SK-N-SH treated with all-trans-retinoic acid at 6 μM for 48 hours (cell line): ENCODE data around the gene ULK1.
A peak's percentile ranks its signal among the peaks of the same experiment; 100 is the strongest.

Source experiments
- ATAC-seq: fragments of 200-7000 bp; cut with Tn5 transposase; 3 replicates; pipeline ENCODE4 v1.9.1; 2020; ENCODE audit warnings: mild to moderate bottlenecking, moderate library complexity
- ARNTL ChIP-seq: fragments of 450-650 bp; formaldehyde crosslinking; IDR thresholded peaks from 2 replicates; pipeline ENCODE4 v1.5.0; 2020; ENCODE audit warnings: low read depth, mild to moderate bottlenecking, moderate library complexity, borderline replicate concordance
- BACH2 ChIP-seq: fragments of 250-450 bp; sonication (Bioruptor Pico); IDR thresholded peaks from 2 replicates; pipeline ENCODE4 v1.9.0; 2021; ENCODE audit warnings: mild to moderate bottlenecking, borderline replicate concordance
- CREB5 ChIP-seq: fragments of 250-450 bp; sonication (Bioruptor Pico); IDR thresholded peaks from 2 replicates; pipeline ENCODE4 v1.5.1; 2020; ENCODE audit warnings: low read depth, mild to moderate bottlenecking, moderate library complexity
- CSDC2 ChIP-seq: fragments of 250-450 bp; sonication (Bioruptor Pico); IDR thresholded peaks from 2 replicates; pipeline ENCODE4 v1.5.0; 2020; ENCODE audit warnings: mild to moderate bottlenecking, moderate library complexity
- CSRNP3 ChIP-seq: fragments of 250-450 bp; sonication (Bioruptor Pico); IDR thresholded peaks from 2 replicates; pipeline ENCODE4 v1.5.1; 2021; ENCODE audit warnings: mild to moderate bottlenecking, moderate library complexity
- ESRRG ChIP-seq: fragments of 250-450 bp; sonication (Bioruptor Pico); IDR thresholded peaks from 2 replicates; pipeline ENCODE4 v1.6.1; 2021; ENCODE audit warnings: mild to moderate bottlenecking
- GLIS3 ChIP-seq: fragments of 250-450 bp; sonication (Bioruptor Pico); IDR thresholded peaks from 2 replicates; pipeline ENCODE4 v1.5.0; 2020; ENCODE audit warnings: mild to moderate bottlenecking, moderate library complexity
- OSR1 ChIP-seq: fragments of 250-450 bp; sonication (Bioruptor Pico); IDR thresholded peaks from 2 replicates; pipeline ENCODE4 v1.8.0; 2022; ENCODE audit warnings: moderate library complexity, mild to moderate bottlenecking, inconsistent platforms
- PATZ1 ChIP-seq: fragments of 250-450 bp; sonication (Bioruptor Pico); IDR thresholded peaks from 2 replicates; pipeline ENCODE4 v1.8.0; 2020; ENCODE audit warnings: mild to moderate bottlenecking, moderate library complexity, borderline replicate concordance
- POU6F1 ChIP-seq: fragments of 250-450 bp; sonication (Bioruptor Pico); IDR thresholded peaks from 2 replicates; pipeline ENCODE4 v1.8.0; 2021; ENCODE audit warnings: low read depth, mild to moderate bottlenecking, moderate library complexity, borderline replicate concordance
- PPARA ChIP-seq: fragments of 250-450 bp; sonication (Bioruptor Pico); IDR thresholded peaks from 2 replicates; pipeline ENCODE4 v1.5.0; 2020; ENCODE audit warnings: mild to moderate bottlenecking, borderline replicate concordance
- RARB ChIP-seq: fragments of 250-450 bp; sonication (Bioruptor Pico); IDR thresholded peaks from 2 replicates; pipeline ENCODE4 v1.8.0; 2021; ENCODE audit warnings: mild to moderate bottlenecking, moderate library complexity
- TCF4 ChIP-seq: fragments of 250-450 bp; sonication (Bioruptor Pico); IDR thresholded peaks from 2 replicates; pipeline ENCODE4 v1.8.0; 2021; ENCODE audit warnings: mild to moderate bottlenecking, moderate library complexity, borderline replicate concordance
- TOX ChIP-seq: fragments of 250-450 bp; sonication (Bioruptor Pico); IDR thresholded peaks from 2 replicates; pipeline ENCODE4 v1.8.0; 2021; ENCODE audit warnings: mild to moderate bottlenecking, moderate library complexity, borderline replicate concordance
- ZC3H10 ChIP-seq: fragments of 250-450 bp; sonication (Bioruptor Pico); IDR thresholded peaks from 2 replicates; pipeline ENCODE4 v1.5.1; 2021; ENCODE audit warnings: mild to moderate bottlenecking, moderate library complexity
- ZFP3 ChIP-seq: fragments of 250-450 bp; sonication (Bioruptor Pico); IDR thresholded peaks from 2 replicates; pipeline ENCODE4 v1.5.0; 2020; ENCODE audit warnings: mild to moderate bottlenecking, moderate library complexity
- ZFP30 ChIP-seq: fragments of 450-650 bp; formaldehyde crosslinking; IDR thresholded peaks from 2 replicates; pipeline ENCODE4 v1.5.0; 2022; ENCODE audit warnings: mild to moderate bottlenecking, moderate library complexity
- ZNF8 ChIP-seq: fragments of 450-650 bp; formaldehyde crosslinking; IDR thresholded peaks from 2 replicates; pipeline ENCODE4 v1.5.0; 2020; ENCODE audit warnings: mild to moderate bottlenecking, moderate library complexity

ULK1 gene

GRCh38 chr12:131927110-131928079, 33.0 kb downstream of the ULK1 start:
- TF ChIP-seq ZNF8 (CRISPR knock-in tag) (no peak), TOX (CRISPR knock-in tag) (no peak), CREB5 (CRISPR knock-in tag) (no peak)
- no peak for ATAC-seq

- TF ChIP-seq ZC3H10 (CRISPR knock-in tag), result no peak
- TF ChIP-seq TOX (CRISPR knock-in tag), result no peak
- TF ChIP-seq CSRNP3 (CRISPR knock-in tag), result no peak
- no peak for TF ChIP-seq PPARA
- TF ChIP-seq ZFP30 (CRISPR knock-in tag), result no peak
- TF ChIP-seq ESRRG, result no peak
- no peak for TF ChIP-seq CSDC2
- TF ChIP-seq POU6F1 (CRISPR knock-in tag), result no peak
- TF ChIP-seq ARNTL, result no peak
- TF ChIP-seq RARB, result no peak
- TF ChIP-seq OSR1 (CRISPR knock-in tag), result no peak
- TF ChIP-seq BACH2, result no peak
- TF ChIP-seq, all 23 proteins: peak for 0
- no peak for ATAC-seq
These were observed 33.8 kb downstream of the ULK1 start for GRCh38 chr12:131928080-131928710.

- TF ChIP-seq CSRNP3 (CRISPR knock-in tag) (no peak), PATZ1 (no peak), ARNTL (no peak), ZFP30 (CRISPR knock-in tag) (no peak), BACH2 (no peak), CREB5 (CRISPR knock-in tag) (no peak), PPARA (no peak), TOX (CRISPR knock-in tag) (no peak), ZC3H10 (CRISPR knock-in tag) (no peak), RARB (no peak), GLIS3 (CRISPR knock-in tag) (no peak), ZFP3 (CRISPR knock-in tag) (no peak), TCF4 (CRISPR knock-in tag) (no peak), CSDC2 (no peak), ESRRG (no peak), POU6F1 (CRISPR knock-in tag) (no peak), OSR1 (CRISPR knock-in tag) (no peak)
- peak; percentile 87 for ATAC-seq
These were observed 34.5 kb downstream of the ULK1 start, which contains the start of gene PUS1 for GRCh38 chr12:131928711-131929580. Gene PUS1, plus strand, starts transcription at chr12:131929276. Its CDS starts 447 bp downstream, at chr12:131929723.
